DLD1 (cell line): ENCODE data around the gene DEDD.

Experiments
- in situ Hi-C: cut with HindIII; loops from 2 replicates; pipeline ENCODE4 v1.10.0; 2017; ENCODE audit warnings: low sequenced_read_pairs

Gene DEDD

GRCh38 chr1:161079436-161080110 is 52.9 kb downstream of the DEDD start:
- in situ Hi-C loops = no loop called here

DNA sequence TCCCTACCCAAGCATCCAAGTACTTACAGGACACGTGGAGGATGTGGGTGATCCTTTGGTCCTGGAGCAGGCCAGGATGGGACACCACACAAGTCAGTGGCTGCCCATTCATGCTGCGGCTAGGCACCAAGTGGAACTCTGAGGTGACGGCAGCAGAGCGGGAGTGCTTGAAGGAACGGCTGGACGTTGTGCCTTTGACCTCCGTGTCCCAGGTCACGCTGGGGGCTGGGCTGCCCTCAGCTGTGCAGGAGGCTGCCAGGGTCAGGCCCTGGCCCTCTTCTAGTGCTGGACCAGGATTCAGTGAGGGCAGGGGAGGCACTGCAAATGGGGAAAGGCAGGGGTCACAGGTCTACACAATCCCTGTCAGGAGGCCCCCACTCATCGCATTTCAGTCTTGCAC is 55.0 kb downstream of the DEDD start:
- in situ Hi-C loops = no loop called here

DNA sequence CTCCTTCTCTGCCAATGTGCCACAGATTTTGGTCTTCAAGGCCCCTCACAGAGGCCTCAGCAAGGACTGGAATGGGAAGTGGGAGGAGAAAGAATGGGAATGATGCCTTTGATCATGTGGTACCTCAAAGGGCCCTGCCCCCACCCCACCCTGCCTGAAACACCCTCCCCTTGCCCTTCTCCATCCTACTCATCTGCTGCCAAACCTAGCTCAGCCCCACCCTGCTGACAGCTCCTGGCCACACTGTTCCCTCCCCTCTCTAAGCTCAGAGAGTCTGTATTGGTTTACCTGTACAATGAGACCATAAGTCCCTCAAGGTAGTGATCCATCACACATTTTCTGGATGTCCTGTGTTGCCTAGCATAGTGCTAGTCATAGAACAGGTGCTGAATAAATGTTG is 56.1 kb downstream of the DEDD start:
- in situ Hi-C loops = no loop called here

- in situ Hi-C loops = no loop called here
These were observed 57.6 kb downstream of the DEDD start for GRCh38 chr1:161074676-161075368.

DNA sequence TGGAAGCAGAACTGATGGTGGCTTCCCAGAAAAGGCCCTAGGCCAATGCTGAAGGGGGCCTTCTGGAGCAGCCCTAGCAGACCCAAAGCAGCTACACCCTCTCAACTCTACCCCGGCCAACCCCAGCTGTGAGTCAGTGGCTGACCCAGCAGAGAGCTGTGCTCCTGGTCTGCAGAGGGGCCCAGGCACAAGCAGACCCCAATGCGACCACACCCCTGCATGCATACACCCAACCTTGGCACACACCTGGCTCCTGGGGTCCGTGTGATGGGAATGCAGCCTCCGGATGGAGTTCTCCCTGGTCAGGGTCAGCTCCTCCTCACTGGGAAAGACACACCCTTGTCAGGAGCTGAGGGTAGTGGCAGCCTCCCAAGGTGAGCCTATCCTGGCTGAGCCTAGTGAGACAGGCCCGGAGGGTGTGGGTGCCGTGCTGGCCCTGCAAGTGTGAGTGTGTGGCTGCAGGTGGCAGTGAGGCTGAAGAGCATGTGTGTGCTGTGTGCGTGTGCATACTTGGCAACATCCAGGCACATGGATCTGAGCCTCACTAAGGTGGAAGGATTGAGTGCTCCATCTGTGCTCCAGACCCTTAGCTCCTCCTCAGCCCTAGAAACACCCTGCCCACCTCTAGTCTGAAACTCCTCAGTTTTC is 58.9 kb downstream of the DEDD start:
- in situ Hi-C loops = no loop called here

GRCh38 chr1:161072751-161073449 is 59.6 kb downstream of the DEDD start:
- in situ Hi-C loops = no loop called here

GRCh38 chr1:161071886-161072371 is 60.5 kb downstream of the DEDD start:
- in situ Hi-C loops = no loop called here
